H9 (cell line): ENCODE measurements around the gene SCN2B. TPM values are rescaled to one million over a fixed set of nuclear protein-coding genes. Genes with fewer than 3 reads are reported as not detected.

Source experiments
- DNase-seq: peaks from one replicate; pipeline ENCODE4 v3.0.0-alpha.2; 2017
- H2AFZ ChIP-seq: one replicate; pipeline ENCODE4 v1.6.1; 2013; ENCODE audit warnings: mild to moderate bottlenecking, low read length, control low read depth, moderate library complexity
- H2AK5ac ChIP-seq: 2 replicates; pipeline ENCODE4 v1.6.1; 2013; ENCODE audit warnings: low read length, control low read depth, mixed read lengths; ENCODE audit not compliant: insufficient read length
- H2BK120ac ChIP-seq: one replicate; pipeline ENCODE4 v1.6.1; 2013; ENCODE audit warnings: low read depth, mild to moderate bottlenecking, low read length, control low read depth, inconsistent platforms; ENCODE audit not compliant: poor library complexity, severe bottlenecking
- H2BK12ac ChIP-seq: 2 replicates; pipeline ENCODE4 v1.6.1; 2013; ENCODE audit warnings: low read length, control low read depth, mixed read lengths, low read depth; ENCODE audit not compliant: insufficient read length
- H2BK15ac ChIP-seq: 2 replicates; pipeline ENCODE4 v1.6.1; 2013; ENCODE audit warnings: low read depth, low read length, control low read depth
- H2BK20ac ChIP-seq: one replicate; pipeline ENCODE4 v1.6.1; 2013; ENCODE audit warnings: low read depth, mild to moderate bottlenecking, low read length, control low read depth, inconsistent platforms; ENCODE audit not compliant: poor library complexity, severe bottlenecking
- H2BK5ac ChIP-seq: 2 replicates; pipeline ENCODE4 v1.6.1; 2013; ENCODE audit warnings: low read length, control low read depth, mixed read lengths; ENCODE audit not compliant: insufficient read length
- H3K14ac ChIP-seq: 2 replicates; pipeline ENCODE4 v1.6.1; 2013; ENCODE audit warnings: low read length, control low read depth; ENCODE audit not compliant: insufficient read depth
- H3K18ac ChIP-seq: 2 replicates; pipeline ENCODE4 v1.6.1; 2013; ENCODE audit warnings: low read depth, mild to moderate bottlenecking, mixed read lengths, low read length, control low read depth; ENCODE audit not compliant: insufficient read length
- H3K23ac ChIP-seq: 2 replicates; pipeline ENCODE4 v1.6.1; 2013; ENCODE audit warnings: low read length, control low read depth, mixed read lengths, low read depth; ENCODE audit not compliant: insufficient read length
- H3K23me2 ChIP-seq: 2 replicates; pipeline ENCODE4 v1.6.1; 2013; ENCODE audit warnings: low read depth, mild to moderate bottlenecking, mixed read lengths, low read length, control low read depth; ENCODE audit not compliant: insufficient read length, poor library complexity, severe bottlenecking
- H3K27ac ChIP-seq: 2 replicates; pipeline ENCODE4 v1.5.1; 2013; ENCODE audit warnings: low read length, control low read depth, mixed read lengths, low read depth; ENCODE audit not compliant: insufficient read length
- H3K27me3 ChIP-seq: 2 replicates; pipeline ENCODE4 v1.6.1; 2013; ENCODE audit warnings: low read length, control low read depth, inconsistent platforms; ENCODE audit not compliant: insufficient read depth
- H3K4ac ChIP-seq: 2 replicates; pipeline ENCODE4 v1.6.1; 2013; ENCODE audit warnings: low read depth, mild to moderate bottlenecking, control low read depth, inconsistent platforms, low read length, moderate library complexity
- H3K4me1 ChIP-seq: 2 replicates; pipeline ENCODE4 v1.6.1; 2013; ENCODE audit warnings: low read length, control low read depth, inconsistent platforms; ENCODE audit not compliant: insufficient read depth
- H3K4me2 ChIP-seq: 2 replicates; pipeline ENCODE4 v1.6.1; 2013; ENCODE audit warnings: low read length, control low read depth, mixed read lengths; ENCODE audit not compliant: insufficient read length, insufficient read depth
- H3K56ac ChIP-seq: 2 replicates; pipeline ENCODE4 v1.6.1; 2013; ENCODE audit warnings: low read depth, mild to moderate bottlenecking, mixed read lengths, low read length, control low read depth; ENCODE audit not compliant: insufficient read length
- H3K79me1 ChIP-seq: 2 replicates; pipeline ENCODE4 v1.6.1; 2013; ENCODE audit warnings: low read depth, mild to moderate bottlenecking, moderate library complexity, low read length, control low read depth, inconsistent platforms; ENCODE audit not compliant: insufficient read depth, poor library complexity, severe bottlenecking
- H3K79me2 ChIP-seq: 2 replicates; pipeline ENCODE4 v1.6.1; 2013; ENCODE audit warnings: low read length, control low read depth, inconsistent platforms; ENCODE audit not compliant: insufficient read depth
- H3K9ac ChIP-seq: 2 replicates; pipeline ENCODE4 v1.6.1; 2013; ENCODE audit warnings: low read length, control low read depth, mixed read lengths; ENCODE audit not compliant: insufficient read length; ENCODE audit errors: extremely low read depth
- H3K9me3 ChIP-seq: one replicate; pipeline ENCODE4 v1.6.1; 2013; ENCODE audit warnings: low read depth, low read length, inconsistent platforms; ENCODE audit not compliant: control insufficient read depth
- H3T11ph ChIP-seq: one replicate; pipeline ENCODE4 v1.6.1; 2013; ENCODE audit warnings: mild to moderate bottlenecking, low read length, control low read depth, inconsistent platforms
- H4K20me1 ChIP-seq: one replicate; pipeline ENCODE4 v1.6.1; 2013; ENCODE audit not compliant: control insufficient read depth, insufficient read length, insufficient read depth
- H4K5ac ChIP-seq: 2 replicates; pipeline ENCODE4 v1.6.1; 2013; ENCODE audit warnings: low read depth, mild to moderate bottlenecking, mixed read lengths, low read length, control low read depth; ENCODE audit not compliant: insufficient read length
- H4K8ac ChIP-seq: replicated peaks from 2 replicates; pipeline ENCODE4 v1.6.1; 2013; ENCODE audit warnings: low read length, control low read depth, mixed read lengths, low read depth; ENCODE audit not compliant: insufficient read length
- H4K91ac ChIP-seq: 2 replicates; pipeline ENCODE4 v1.6.1; 2013; ENCODE audit warnings: low read depth, mild to moderate bottlenecking, moderate library complexity, mixed read lengths, low read length, control low read depth; ENCODE audit not compliant: insufficient read length
- H3K27ac Mint-ChIP-seq, 3 experiments: 2 replicates in 2 of 3; 3 replicates in 1 of 3; pipeline ENCODE4 v1.8.0; 2020 to 2021; ENCODE audit warnings: mixed read lengths in 3 of 3, mild to moderate bottlenecking in 1 of 3, moderate library complexity in 1 of 3
- H3K27me3 Mint-ChIP-seq: 2 replicates; pipeline ENCODE4 v1.8.0; 2021; ENCODE audit warnings: low read depth, mild to moderate bottlenecking, moderate library complexity, mixed read lengths
- H3K36me3 Mint-ChIP-seq, 3 experiments: 2 replicates in 2 of 3; 3 replicates in 1 of 3; pipeline ENCODE4 v1.8.0; 2020 to 2021; ENCODE audit warnings: low read depth in 3 of 3, mixed read lengths in 3 of 3; ENCODE audit not compliant: insufficient read depth in 1 of 3
- H3K4me1 Mint-ChIP-seq, 2 experiments: 2 replicates each; pipeline ENCODE4 v1.8.0; 2020; ENCODE audit warnings: mixed read lengths in 2 of 2
- H3K4me3 Mint-ChIP-seq, 2 experiments: 2 replicates in 1 of 2; 3 replicates in 1 of 2; pipeline ENCODE4 v1.8.0; 2020 to 2021; ENCODE audit warnings: mild to moderate bottlenecking in 2 of 2, mixed read lengths in 2 of 2, moderate library complexity in 1 of 2
- H3K9me3 Mint-ChIP-seq, 2 experiments: 2 replicates in 1 of 2; 3 replicates in 1 of 2; pipeline ENCODE4 v1.8.0; 2020; ENCODE audit warnings: mild to moderate bottlenecking in 2 of 2, mixed read lengths in 2 of 2, moderate library complexity in 1 of 2
- CTCF ChIP-seq: fragments of 200-600 bp; sonication (generic); conservative IDR thresholded peaks from 3 replicates; pipeline ENCODE4 v1.8.0; 2021; ENCODE audit warnings: antibody characterized with exemption, mild to moderate bottlenecking
- WGBS: extraction: QIAGEN DNeasy Blood & Tissue Kit; methylation state at CpG from one replicate; pipeline ENCODE4 v1.1.7; 2013; ENCODE audit warnings: missing lambda C conversion rate, low lambda C conversion rate, mixed read lengths; ENCODE audit not compliant: insufficient read length; ENCODE audit errors: extremely low coverage; 5-methylcytosine and 5-hydroxymethylcytosine counted together
- total RNA-seq: library from RNA; stranded (reverse); gene quantifications from 2 replicates; pipeline ENCODE4 v1.2.1, GENCODE V29; 2021

SCN2B gene
- total RNA-seq, 1 experiment from 2014 or later: not detected

- H3K27ac Mint-ChIP-seq: no peak overlapping the region
- H3K23me2 ChIP-seq: no peaks in the 10 kb centered on the region
These were observed 55.6 kb downstream of the SCN2B start for GRCh38 chr11:118120793-118121192.

More at GRCh38 chr11:118120793-118121192, 55.6 kb downstream of the SCN2B start:
- no peak overlapping the region for H3K4me3 Mint-ChIP-seq
- Histone ChIP-seq H3T11ph (no peak overlapping the region), H4K5ac (no peak overlapping the region), H2BK15ac (no peak overlapping the region), H3K4me1 (no peaks in the 10 kb centered on the region), H3K79me1 (no peaks in the 10 kb centered on the region), H3K18ac (no peak overlapping the region), H4K20me1 (no peaks in the 10 kb centered on the region), H3K27ac (no peak overlapping the region), H2BK20ac (no peak overlapping the region), H4K91ac (no peak overlapping the region), H3K79me2 (no peaks in the 10 kb centered on the region), H2AK5ac (no peak overlapping the region), H2BK5ac (no peak overlapping the region), H3K9ac (no peak overlapping the region), H3K27me3 (no peaks in the 10 kb centered on the region), H3K4me2 (no peak overlapping the region), H2AFZ (no peak overlapping the region), H3K4ac (no peak overlapping the region), H2BK12ac (no peak overlapping the region), H3K23ac (no peak overlapping the region), H3K9me3 (no peaks in the 10 kb centered on the region), H4K8ac (no peak overlapping the region), H2BK120ac (no peak overlapping the region), H3K56ac (no peak overlapping the region), H3K14ac (no peak overlapping the region)
- no peaks in the 10 kb centered on the region for H3K36me3 Mint-ChIP-seq
- WGBS: no CpG with 5 or more reads among the region's 1 CpG
- no peak for TF ChIP-seq CTCF
- peaks cover 9% of the 10 kb centered on the region for H3K27me3 Mint-ChIP-seq
- H3K4me1 Mint-ChIP-seq: peaks cover 16 to 17% of the 10 kb centered on the region in 2 experiments
- H3K9me3 Mint-ChIP-seq: peaks cover 0 to 2% of the 10 kb centered on the region in 2 experiments; a peak in 2 of 5 replicates
- DNase-seq: no peak
